Hepatocyte (in vitro differentiated cells): ENCODE data around the gene NUCB2. TPM values are rescaled to one million over a fixed set of nuclear protein-coding genes. Genes with fewer than 3 reads are reported as not detected.
"Not testable (repeated sequence)": the region's sequence is repeated elsewhere in the genome, so short reads cannot be mapped to it uniquely, and the experiment has no call there.

Experiments
- DNase-seq: peaks from one replicate; pipeline ENCODE4 v3.0.0-alpha.2; 2016; ENCODE audit warnings: low spot score
- H2AFZ ChIP-seq: fragments of 200-600 bp; sonication (generic); 2 replicates; pipeline ENCODE4 v1.6.0; 2016; ENCODE audit warnings: antibody characterized with exemption, mild to moderate bottlenecking
- H3K27ac ChIP-seq: fragments of 200-600 bp; sonication (generic); 2 replicates; pipeline ENCODE4 v1.5.1; 2016; ENCODE audit warnings: mild to moderate bottlenecking
- H3K27me3 ChIP-seq: fragments of 200-600 bp; sonication (generic); 2 replicates; pipeline ENCODE4 v1.6.1; 2016
- H3K36me3 ChIP-seq: fragments of 200-600 bp; sonication (generic); replicated peaks from 2 replicates; pipeline ENCODE4 v1.5.1; 2016; ENCODE audit warnings: low read depth; ENCODE audit not compliant: insufficient read depth
- H3K4me1 ChIP-seq: fragments of 200-600 bp; sonication (generic); 2 replicates; pipeline ENCODE4 v1.5.1; 2016; ENCODE audit warnings: mild to moderate bottlenecking, moderate library complexity; ENCODE audit not compliant: insufficient read depth
- H3K4me2 ChIP-seq: fragments of 200-600 bp; sonication (generic); 2 replicates; pipeline ENCODE4 v1.6.0; 2016
- H3K4me3 ChIP-seq: fragments of 200-600 bp; sonication (generic); 2 replicates; pipeline ENCODE4 v1.5.1; 2016; ENCODE audit warnings: mild to moderate bottlenecking
- H3K79me2 ChIP-seq: fragments of 200-600 bp; sonication (generic); 2 replicates; pipeline ENCODE4 v1.6.0; 2017; ENCODE audit warnings: mild to moderate bottlenecking
- H3K9me2 ChIP-seq: fragments of 200-600 bp; sonication (generic); replicated peaks from 2 replicates; pipeline ENCODE4 v1.6.0; 2017; ENCODE audit warnings: mild to moderate bottlenecking; ENCODE audit not compliant: insufficient read depth
- H3K9me3 ChIP-seq: fragments of 200-600 bp; sonication (generic); 2 replicates; pipeline ENCODE4 v1.5.1; 2016; ENCODE audit warnings: low read depth, mild to moderate bottlenecking
- H4K20me1 ChIP-seq: fragments of 200-600 bp; sonication (generic); 2 replicates; pipeline ENCODE4 v1.6.0; 2016; ENCODE audit warnings: mild to moderate bottlenecking; ENCODE audit not compliant: insufficient read depth, poor library complexity, severe bottlenecking
- EZH2 ChIP-seq: fragments of 200-600 bp; sonication (generic); IDR thresholded peaks from 2 replicates; pipeline ENCODE4 v1.6.1; 2016; ENCODE audit warnings: antibody characterized with exemption, mild to moderate bottlenecking, borderline replicate concordance
- EZH2phosphoT487 ChIP-seq: fragments of 200-600 bp; sonication (generic); IDR thresholded peaks from one replicate; pipeline ENCODE4 v1.6.1; 2018; ENCODE audit warnings: antibody characterized with exemption, mild to moderate bottlenecking, low read depth, moderate library complexity; ENCODE audit not compliant: unreplicated experiment, severe bottlenecking
- WGBS: methylation state at CpG from one replicate; pipeline ENCODE4 v1.1.6; 2016; ENCODE audit warnings: low lambda C conversion rate; ENCODE audit errors: missing lambda C conversion rate; 5-methylcytosine and 5-hydroxymethylcytosine counted together
- polyA plus RNA-seq: library from polyadenylated mRNA; unstranded; fragments of >200 nt; fragmentation: Nextera tagmentation; extraction: Ambion mirVana; gene quantifications from 2 replicates; pipeline ENCODE4 v1.2.1, GENCODE V29; 2016
- total RNA-seq: library from RNA; depleted of rRNA; stranded (reverse); fragments of >200 nt; gene quantifications from 2 replicates; pipeline ENCODE4 v1.2.3, GENCODE V29; 2014
- TF ChIP-seq, protein P1 (sequence below): fragments of 200-600 bp; sonication (generic); IDR thresholded peaks from 2 replicates; pipeline ENCODE4 v1.5.1; 2016; ENCODE audit warnings: antibody characterized with exemption, mild to moderate bottlenecking; ENCODE audit not compliant: poor library complexity

NUCB2 gene
- total and polyA plus RNA-seq, 2 experiments from 2014 or later = 93.4 to 196 TPM

DNA sequence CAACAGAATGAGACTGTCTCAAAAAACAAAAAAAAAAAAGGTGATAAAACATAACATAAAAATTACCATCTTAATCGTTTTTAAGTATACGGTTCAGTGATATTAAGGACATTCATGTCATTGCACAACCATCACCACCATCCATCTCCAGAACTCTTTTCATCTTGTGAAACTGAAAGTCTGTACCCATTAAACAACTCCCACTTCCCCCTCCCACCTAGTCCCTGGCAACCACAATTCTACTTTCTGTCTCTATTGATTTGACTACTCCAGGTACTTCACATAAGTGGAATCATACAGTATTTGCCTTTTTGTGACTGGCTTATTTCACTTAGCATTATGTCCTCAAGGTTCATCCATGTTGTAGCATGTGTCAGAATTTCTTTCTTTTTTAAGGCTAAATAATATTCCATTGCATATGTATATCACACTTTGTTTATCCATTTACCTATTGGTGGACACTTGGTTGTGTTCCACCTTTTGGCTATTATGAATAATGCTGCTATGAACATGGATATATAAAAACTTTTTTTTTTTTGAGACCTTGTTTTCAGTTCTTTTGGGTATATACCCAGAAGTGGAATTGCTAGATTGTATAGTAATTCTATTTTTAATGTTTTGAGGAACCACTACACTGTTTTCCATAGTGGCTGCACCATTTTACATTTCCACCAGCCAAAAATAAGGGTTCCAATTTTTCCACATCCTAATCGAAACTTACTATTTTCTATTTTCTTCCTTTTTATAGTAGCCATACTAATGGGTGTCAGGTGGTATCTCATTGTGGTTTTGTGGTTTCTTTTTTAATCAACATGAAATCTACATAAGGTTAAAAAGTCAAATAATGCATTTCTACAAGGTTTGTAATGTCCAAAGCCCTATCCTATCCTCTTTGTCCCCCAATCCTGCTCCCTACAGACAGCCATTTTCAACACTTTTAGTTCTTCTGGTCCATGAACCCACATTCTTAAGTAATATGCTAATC is 45.4 kb upstream of the NUCB2 start:
- no peak overlapping the region for H2AFZ ChIP-seq
- DNase-seq = no peak
- H3K4me3 ChIP-seq = no peak overlapping the region
- 91% methylated on average over 3 of the region's 3 CpGs for WGBS
- H3K4me2 ChIP-seq = no peak overlapping the region
- no peaks in the 10 kb centered on the region for H3K36me3 ChIP-seq
- H3K4me1 ChIP-seq = no peaks in the 10 kb centered on the region
- H3K9me2 ChIP-seq = no peaks in the 10 kb centered on the region
- no peaks in the 10 kb centered on the region for H4K20me1 ChIP-seq
- TF ChIP-seq EZH2phosphoT487 (no peak), EZH2 (no peak)
- TF ChIP-seq, protein P1, sequence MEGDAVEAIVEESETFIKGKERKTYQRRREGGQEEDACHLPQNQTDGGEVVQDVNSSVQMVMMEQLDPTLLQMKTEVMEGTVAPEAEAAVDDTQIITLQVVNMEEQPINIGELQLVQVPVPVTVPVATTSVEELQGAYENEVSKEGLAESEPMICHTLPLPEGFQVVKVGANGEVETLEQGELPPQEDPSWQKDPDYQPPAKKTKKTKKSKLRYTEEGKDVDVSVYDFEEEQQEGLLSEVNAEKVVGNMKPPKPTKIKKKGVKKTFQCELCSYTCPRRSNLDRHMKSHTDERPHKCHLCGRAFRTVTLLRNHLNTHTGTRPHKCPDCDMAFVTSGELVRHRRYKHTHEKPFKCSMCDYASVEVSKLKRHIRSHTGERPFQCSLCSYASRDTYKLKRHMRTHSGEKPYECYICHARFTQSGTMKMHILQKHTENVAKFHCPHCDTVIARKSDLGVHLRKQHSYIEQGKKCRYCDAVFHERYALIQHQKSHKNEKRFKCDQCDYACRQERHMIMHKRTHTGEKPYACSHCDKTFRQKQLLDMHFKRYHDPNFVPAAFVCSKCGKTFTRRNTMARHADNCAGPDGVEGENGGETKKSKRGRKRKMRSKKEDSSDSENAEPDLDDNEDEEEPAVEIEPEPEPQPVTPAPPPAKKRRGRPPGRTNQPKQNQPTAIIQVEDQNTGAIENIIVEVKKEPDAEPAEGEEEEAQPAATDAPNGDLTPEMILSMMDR = no peak
- H3K9me3 ChIP-seq = no peaks in the 10 kb centered on the region
- no peak overlapping the region for H3K27ac ChIP-seq
- H3K79me2 ChIP-seq = no peaks in the 10 kb centered on the region
- no peaks in the 10 kb centered on the region for H3K27me3 ChIP-seq

DNA sequence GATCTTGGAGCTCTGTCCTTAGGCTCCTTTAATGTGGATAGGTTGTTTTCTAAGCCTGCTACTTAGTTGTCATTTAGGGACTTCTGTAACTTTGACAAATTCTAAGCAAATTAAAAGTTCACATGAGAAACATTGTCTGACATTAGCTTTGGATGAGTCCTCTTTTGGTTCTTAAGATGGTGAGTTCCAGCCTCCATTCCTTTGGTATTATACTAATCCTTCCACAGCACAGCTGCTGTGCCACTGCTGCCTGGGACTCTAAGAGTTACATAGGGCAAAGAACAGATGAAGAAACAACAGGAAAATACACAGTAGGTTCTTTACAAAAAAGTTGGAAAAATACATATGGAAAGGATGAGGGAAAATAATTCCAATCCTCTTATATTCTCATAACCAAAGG is 43.4 kb upstream of the NUCB2 start:
- Histone ChIP-seq H3K9me3 (no peaks in the 10 kb centered on the region), H3K4me2 (no peak overlapping the region), H3K4me3 (no peak overlapping the region), H3K27ac (no peak overlapping the region), H2AFZ (no peak overlapping the region), H3K9me2 (no peaks in the 10 kb centered on the region), H3K79me2 (no peaks in the 10 kb centered on the region), H3K4me1 (no peaks in the 10 kb centered on the region), H3K27me3 (no peaks in the 10 kb centered on the region), H3K36me3 (no peaks in the 10 kb centered on the region), H4K20me1 (no peaks in the 10 kb centered on the region)
- DNase-seq = no peak
- TF ChIP-seq, protein P1 = no peak
- TF ChIP-seq EZH2phosphoT487 (no peak), EZH2 (no peak)

DNA sequence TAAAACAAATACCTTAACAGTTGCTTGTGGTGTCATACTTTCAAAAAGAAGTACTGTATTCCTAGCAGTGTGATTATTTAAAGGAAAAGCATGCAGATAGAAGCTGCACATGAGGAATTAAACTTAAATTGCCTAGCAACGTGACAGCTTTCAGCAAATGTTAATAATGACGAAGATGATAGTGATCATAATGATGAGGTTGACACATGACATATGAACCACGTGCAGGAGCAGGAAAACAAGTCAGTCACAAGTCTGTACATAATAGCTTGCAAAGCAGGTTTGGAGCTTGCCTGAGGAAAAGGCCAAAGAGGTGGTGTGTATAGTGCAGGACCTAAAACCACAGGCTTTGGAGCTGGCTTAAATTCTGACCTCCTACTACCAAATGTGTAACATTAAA is 38.2 kb upstream of the NUCB2 start:
- no peaks in the 10 kb centered on the region for H3K9me2 ChIP-seq
- WGBS = 61% methylated on average over 3 of the region's 3 CpGs
- no peak for DNase-seq
- H3K4me3 ChIP-seq = no peak overlapping the region
- H3K79me2 ChIP-seq = no peaks in the 10 kb centered on the region
- H3K27ac ChIP-seq = no peak overlapping the region
- H3K27me3 ChIP-seq = no peaks in the 10 kb centered on the region
- H3K4me1 ChIP-seq = no peaks in the 10 kb centered on the region
- TF ChIP-seq EZH2 (no peak), EZH2phosphoT487 (no peak)
- H3K9me3 ChIP-seq = no peaks in the 10 kb centered on the region
- no peaks in the 10 kb centered on the region for H4K20me1 ChIP-seq
- no peaks in the 10 kb centered on the region for H3K36me3 ChIP-seq
- H2AFZ ChIP-seq = no peak overlapping the region
- H3K4me2 ChIP-seq = no peak overlapping the region

DNA sequence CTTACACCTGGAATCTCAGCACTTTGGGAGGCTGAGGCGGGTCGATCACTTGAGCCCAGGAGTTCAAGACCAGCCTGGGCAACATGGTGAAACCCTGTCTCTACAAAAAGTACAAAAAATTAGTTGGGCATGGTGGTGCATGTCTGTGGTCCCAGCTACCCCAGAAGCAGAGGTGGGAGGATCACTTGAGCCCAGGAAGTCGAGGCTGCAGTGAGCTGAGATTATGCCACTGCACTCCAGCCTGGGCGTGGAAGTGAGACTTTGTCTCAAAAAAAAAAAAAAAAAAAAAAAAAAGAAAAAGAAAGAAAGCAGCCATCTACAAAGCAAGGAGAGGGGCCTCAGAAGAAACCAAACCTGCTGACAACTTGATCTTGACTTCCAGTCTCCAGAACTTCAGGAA is 36.6 kb upstream of the NUCB2 start:
- H3K27ac ChIP-seq, H3K4me3 ChIP-seq, H3K9me2 ChIP-seq, H3K4me1 ChIP-seq, H2AFZ ChIP-seq, DNase-seq, H3K4me2 ChIP-seq, H3K36me3 ChIP-seq, H4K20me1 ChIP-seq, H3K9me3 ChIP-seq, H3K27me3 ChIP-seq, H3K79me2 ChIP-seq: not testable (repeated sequence)
- 87% methylated on average over 4 of the region's 4 CpGs for WGBS
